LHCN-M2 (cell line): ENCODE results near the gene PRF1. TPM values are rescaled to one million over a fixed set of nuclear protein-coding genes. Genes with fewer than 3 reads are reported as not detected.
"Not testable (repeated sequence)": the region's sequence is repeated elsewhere in the genome, so short reads cannot be mapped to it uniquely, and the experiment has no call there.

Experiments
- DNase-seq: peaks from one replicate; pipeline ENCODE4 v3.0.0-alpha.2; 2012; ENCODE audit warnings: low read depth
- total RNA-seq: library from RNA; depleted of rRNA; stranded (reverse); fragments of >200 nt; gene quantifications from 2 replicates; pipeline ENCODE4 v1.2.3, GENCODE V29; 2014

The PRF1 gene
- total RNA-seq, 1 experiment from 2014 or later = not detected

DNA sequence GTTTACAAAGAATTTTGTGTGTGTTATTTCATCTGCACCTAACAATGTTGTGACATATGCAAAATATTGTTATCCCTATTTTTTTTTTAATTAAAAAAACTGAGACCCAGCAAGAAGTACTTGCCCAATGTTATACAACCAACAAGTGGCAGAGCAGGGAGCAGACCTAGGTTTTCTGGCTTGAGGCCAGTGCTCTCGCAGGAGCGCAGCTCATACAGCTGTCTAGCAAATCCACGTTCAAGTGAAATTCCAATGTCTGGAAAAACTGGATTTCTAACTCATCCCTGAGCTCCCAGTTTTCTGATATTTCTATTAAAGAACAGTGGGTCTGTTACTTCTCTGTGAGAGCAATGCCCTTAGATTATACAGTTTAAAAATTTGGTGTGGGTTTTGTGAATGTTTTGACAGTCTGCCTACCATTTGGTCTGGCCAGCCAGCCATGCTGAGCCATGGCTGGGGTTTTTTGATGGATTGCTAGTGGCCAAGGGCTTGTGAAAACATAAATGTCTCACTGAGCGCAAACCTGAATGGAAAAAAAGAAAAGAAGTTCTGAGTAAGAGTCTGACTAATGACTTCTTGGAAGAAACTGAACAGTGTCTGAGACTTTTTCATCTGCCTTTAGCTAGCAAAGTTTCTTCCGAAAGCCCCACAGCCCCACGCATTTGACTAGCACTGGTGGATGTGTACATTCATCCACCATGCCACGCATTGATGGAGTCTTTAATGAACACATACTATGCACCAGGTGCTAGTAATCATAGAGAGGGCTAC, 15.4 kb upstream of the PRF1 start:
- peak; percentile 71 for DNase-seq

DNA sequence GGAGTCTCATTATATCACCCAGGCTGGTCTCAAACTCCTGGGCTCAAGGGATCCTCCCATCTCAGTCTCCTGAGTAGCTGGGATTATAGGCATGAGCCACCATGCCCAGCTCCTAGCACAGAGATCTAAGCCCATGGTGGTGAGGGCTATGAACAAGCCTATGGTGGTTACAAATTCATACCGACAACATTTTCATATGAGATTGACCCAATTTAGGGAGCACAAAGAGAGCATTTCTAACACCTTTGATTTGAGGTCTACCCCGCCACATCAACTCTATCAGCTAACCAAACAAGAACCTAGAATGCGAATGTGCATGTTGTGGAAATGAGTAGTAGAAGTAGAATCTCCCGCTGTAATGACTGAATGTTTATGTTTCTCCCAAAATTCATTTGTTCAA, 14.2 kb upstream of the PRF1 start:
- no peak for DNase-seq

DNA sequence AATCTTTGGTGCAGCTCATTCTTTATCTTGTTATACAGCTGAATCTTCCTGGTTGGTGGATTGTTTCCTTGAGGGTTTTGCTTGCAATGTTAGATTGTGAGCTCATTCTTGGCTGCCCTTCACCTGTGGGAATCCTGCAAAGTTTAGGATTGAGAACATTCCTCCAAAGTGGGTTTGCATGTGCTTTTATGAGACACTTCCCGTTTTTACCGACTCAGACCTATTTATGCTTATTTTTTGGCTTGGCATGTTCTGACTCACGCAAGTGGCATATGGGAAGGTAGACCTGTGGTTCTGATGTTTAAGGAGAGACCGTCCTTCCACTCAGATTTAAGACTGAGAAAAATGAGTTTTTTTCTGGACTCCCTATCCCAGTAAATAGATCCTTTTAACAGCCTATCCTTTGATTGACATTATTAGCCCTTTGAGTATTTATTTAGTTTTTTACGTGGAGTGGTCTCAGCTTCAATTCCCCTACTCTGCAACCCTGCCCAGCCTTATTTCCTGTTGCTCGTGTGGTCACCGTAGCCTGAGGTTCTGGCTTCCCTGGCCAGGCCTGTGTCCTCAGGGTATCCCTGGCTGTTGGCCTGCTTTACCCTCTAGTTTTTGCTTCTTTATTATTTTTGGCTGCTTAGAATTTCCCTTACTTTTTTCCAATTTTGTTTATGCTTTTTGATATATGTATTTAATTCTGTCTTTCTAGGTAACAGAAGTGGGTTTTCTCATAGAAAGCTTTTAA, 13.4 kb upstream of the PRF1 start:
- DNase-seq = no peak

DNA sequence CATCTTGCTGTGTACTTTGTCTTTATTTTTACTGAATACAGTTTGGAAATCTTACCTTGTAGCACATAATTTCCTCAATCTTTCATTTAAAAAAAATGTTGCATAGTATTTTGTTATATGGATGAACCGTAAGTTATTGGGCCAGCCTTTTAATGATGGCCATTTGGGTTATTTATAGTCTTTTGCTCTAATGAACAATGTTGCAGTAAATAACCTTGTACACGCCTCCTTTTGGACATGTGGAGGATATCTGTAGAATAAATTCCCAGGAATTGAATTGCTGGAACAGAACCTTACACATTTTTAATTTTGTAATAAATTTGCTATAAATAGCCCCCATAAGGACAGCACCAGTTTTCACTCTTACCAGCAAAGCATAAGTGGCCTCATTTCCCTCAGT, 12.7 kb upstream of the PRF1 start:
- DNase-seq = no peak

DNA sequence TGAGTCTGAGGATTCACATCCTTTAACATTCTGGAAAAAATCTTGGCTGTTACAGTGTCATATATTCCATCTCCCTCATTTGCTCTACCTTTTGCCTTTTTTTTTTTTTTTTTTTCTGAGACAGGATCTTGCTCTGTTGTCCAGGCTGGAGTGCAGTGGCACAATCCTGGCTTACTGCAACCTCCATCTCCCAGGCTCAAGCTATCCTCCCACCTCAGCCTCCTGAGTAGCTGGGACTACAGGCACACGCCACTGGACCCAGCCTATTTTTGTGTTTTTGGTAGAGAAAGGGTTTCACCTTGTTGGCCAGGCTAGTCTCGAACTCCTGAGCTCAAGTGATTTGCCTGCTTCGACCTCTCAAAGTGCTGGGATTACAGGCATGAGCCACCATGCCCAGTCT, 11.8 kb upstream of the PRF1 start:
- not testable (repeated sequence) for DNase-seq

DNA sequence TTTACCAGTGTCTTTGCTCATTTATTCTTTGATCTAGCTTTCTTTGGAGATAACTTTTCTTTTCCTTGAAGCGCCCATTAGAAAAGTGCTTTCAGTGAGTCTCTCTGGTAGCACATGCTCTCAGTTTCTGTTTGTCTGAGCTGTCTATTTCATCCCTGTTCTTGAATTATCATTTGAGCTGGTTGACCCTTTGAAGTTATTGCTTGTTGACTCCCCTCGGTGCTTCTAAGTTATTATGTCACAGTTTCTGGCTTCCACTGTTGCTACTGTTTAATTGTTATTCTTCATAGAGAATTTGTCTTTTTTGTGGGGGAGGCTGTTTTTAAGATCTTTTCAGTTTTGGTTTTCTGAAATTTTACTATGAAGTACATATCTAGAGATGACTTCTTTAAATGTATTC, 11.4 kb upstream of the PRF1 start:
- no peak for DNase-seq

DNA sequence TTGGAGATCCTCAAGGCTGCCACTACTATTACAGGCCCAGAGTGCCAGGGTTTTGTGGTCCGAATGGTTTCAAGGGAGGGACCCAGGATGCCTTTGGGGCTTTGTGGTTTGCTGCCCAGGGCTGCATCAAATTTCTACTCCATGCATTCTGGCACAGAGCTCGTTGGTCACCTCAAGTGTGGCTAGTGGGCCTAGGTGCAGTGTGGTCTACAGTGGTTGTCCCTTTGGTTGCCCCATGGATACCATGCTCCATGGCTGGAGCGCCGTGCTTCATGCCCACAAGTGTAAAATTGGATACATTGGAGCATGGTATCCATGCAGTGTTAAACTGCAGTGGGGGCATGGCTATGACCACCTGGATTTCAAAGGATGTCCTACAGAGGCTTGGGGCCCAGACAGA, 5.4 kb upstream of the PRF1 start:
- DNase-seq = no peak

DNA sequence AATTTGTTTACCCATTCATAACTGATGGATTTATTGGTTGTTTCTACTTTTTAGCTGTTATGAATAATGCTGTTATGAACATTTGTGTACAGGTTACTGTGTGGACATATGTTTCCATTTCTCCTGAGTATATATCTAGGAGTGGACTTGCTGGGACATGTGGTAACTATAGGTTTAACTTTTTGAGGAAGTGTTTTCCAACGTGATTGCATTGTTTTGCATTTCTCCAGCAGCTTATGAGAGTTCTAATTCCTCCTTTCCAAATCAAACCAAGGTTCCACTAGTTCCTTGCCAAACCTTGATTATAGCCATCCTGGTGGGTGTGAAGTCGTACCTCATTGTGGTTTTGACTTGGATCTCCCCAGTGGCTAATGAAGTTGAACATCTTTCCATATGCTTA, 2.6 kb upstream of the PRF1 start:
- DNase-seq = no peak

DNA sequence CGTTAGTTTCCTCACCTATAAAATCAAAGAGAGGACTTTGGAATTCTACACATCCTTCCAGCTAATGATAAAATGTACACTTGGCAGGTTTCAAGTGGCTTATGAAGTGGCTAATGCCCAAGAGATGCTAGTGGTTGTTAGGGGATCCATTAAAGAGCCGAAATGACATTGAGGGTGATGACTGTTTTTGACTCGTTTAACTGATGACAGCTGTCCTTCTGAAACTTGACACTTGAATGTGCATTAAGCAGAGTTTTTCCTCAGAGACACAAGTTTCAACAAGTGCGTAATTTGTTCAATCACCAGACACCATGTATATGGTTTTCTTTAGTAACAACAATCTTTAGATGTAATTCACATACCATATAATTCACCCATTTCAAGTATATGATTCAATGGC, 1.6 kb upstream of the PRF1 start:
- DNase-seq = no peak

DNA sequence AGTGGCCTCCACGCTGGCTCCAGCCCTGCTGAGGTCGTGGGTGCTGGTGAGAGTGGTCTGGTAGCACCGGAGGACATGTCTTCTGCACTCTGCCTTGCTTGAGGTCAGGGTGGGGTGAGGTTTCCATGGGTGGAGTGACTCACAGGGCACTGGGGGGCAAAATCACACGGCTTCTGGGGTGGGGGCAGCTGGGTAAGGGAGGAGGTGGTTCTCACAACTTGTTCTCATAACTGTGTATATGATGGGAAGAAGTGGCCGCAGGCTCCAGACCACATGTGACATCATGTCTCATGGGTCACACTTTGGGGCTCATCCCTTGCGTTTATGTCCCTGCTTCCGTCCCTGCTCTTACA, 884 bp upstream of the PRF1 start:
- no peak for DNase-seq

DNA sequence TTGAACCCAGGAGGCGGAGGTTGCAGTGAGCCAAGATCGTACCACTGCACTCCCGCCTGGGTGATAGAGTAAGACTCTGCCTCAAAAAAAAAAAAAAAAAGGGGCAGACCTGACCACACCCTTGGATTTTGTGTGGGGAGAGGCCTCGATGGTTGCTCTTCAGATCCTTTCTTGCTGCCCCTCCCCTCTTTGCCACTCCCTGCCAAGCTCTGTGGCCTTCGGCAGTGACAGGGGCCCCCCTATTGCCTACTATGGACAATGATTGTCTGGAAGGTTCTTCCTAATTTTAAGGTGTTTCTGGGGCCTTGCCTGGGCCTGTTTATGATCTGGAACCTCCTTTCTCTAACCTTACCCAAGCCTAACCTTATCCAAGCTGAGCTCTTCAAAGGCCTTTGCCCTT, 795 bp downstream of the PRF1 start:
- DNase-seq = no peak

DNA sequence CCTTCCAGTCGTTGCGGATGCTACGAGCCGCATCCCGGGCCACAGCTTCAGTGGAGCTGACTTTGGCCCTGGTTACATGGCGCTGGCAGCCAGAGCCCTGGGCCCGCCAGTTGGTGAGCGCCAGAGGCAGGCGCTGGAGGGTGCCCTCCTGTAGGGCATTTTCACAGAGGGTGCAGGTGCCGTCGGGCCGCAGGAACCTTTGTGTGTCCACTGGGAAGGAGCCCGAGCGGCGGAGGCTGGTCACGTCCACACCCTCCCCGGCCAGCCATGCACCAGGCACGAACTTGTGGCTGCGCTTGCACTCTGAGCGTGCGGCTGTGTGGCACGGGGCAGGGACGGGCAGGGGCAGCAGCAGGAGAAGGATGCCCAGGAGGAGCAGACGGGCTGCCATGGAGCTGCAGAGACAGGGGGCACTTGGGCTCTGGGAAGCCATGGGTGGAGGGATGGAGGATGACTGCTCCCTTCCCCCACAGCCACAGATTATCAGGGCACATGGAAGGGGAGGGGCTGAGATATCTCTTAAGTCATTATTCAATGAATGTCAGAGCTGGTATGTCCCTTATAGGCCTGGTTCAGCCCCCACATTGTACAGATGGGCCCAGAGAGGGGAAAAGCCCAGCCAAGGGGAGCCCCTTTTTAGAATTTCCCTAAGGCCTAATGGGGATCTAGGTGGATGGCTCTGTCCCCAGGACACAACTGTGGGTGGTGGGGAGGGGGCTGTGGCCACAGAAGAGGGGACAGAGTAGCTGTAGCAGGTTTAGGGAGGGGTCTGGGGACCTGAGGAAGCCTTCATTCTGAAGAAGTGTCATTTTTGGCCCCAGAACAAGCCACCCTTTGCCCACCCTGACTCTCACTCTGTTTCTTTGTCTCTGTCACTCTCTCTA, 1.8 kb downstream of the PRF1 start:
- no peak for DNase-seq

DNA sequence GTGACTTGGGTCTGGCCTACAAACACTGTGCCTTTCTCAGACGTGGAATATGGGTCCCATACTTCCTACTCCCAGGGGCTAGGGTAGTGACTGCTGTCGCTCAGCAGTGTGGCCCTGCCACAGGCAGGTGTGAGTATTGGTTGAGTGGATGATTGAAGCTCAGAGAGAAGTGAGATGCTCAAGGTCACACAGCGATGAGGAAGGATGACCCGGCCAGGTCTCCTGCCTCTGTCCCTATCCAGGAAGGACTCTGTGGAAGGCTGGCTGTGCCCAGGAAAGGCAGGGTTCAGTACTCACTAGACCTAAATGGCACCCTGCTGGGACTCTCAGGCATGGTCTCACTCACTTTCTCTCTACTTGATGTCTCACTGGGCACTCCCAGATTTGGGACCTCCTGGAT, 2.8 kb downstream of the PRF1 start:
- no peak for DNase-seq

DNA sequence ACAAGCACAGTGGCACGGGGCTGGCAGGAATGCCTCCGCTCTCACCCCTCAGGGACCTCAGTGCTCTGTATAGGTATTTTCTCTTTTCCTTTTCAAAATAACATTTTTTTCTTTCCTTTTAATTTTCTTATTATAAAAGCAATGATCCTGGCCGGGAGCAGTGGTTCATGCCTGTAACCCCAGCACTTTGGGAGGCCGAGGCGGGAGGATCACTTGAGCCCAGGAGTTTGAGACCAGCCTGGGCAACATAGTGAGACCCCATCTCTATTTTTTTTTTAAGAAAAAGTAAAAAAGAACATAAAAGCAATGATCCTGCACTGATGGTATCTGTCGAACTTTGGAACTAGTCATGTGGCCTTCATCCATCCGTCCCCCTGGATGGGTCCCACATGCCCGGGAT, 3.2 kb downstream of the PRF1 start:
- DNase-seq = no peak

DNA sequence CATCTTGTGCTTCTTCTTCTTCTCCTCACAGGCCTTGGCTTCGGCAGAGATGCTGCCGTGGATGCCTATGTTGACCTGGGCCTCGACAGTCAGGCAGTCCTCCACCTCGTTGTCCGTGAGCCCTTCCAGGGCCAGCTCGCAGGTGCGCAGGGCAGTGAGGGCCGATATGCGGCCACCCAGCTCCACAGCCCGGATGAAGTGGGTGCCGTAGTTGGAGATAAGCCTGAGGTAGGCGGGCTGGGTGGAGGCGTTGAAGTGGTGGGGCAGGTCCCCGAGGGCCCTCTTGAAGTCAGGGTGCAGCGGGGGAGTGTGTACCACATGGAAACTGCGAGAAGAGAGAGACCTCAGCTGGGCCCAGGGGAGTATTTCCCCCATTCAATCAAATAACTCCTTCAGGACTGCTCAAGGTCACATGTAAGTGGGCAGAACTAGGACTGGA, 3.7 kb downstream of the PRF1 start:
- DNase-seq = no peak

DNA sequence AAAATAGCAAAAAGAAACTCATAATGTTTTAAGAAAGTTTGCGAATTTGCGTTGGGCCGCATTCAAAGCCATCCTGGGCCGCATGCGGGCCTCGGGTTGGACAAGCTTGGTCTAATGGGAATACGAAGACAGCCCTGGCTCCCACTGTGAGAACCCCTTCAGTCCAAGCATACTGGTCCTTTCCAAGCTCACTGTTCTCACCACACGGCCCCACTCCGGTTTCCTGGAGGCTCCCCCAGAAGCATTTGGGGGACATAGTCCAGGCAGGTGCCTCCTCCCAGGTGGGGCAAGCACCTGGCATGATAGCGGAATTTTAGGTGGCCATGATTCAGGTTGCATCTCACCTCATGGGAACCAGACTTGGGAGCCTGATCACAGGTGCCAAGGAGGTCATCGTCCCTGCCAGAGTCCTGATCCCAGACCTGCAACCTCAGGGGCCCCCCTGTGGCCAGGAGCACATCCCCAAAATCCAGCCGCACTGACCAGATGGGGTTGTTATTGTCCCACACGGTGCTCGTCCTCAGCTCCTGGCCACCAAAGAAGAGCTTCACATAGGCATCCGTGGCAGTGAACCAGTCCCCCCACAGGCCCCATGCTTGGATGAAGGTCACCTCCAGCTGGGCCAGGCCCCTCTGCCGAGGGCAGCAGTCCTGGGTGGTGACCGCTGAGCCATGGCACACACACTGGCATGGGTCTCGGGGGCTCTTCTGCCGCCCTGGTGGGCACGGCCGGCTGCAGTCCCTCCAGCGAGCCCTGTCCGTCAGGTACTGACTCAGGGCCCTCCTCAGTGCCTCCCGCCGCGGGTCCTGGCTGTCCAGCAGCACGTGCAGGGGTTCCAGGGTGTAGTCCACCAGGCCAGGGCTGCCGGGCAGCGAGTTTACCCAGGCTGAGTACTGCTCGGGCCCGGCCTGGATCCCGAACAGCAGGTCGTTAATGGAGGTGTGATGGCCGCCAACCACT, 4.4 kb downstream of the PRF1 start:
- DNase-seq = no peak

DNA sequence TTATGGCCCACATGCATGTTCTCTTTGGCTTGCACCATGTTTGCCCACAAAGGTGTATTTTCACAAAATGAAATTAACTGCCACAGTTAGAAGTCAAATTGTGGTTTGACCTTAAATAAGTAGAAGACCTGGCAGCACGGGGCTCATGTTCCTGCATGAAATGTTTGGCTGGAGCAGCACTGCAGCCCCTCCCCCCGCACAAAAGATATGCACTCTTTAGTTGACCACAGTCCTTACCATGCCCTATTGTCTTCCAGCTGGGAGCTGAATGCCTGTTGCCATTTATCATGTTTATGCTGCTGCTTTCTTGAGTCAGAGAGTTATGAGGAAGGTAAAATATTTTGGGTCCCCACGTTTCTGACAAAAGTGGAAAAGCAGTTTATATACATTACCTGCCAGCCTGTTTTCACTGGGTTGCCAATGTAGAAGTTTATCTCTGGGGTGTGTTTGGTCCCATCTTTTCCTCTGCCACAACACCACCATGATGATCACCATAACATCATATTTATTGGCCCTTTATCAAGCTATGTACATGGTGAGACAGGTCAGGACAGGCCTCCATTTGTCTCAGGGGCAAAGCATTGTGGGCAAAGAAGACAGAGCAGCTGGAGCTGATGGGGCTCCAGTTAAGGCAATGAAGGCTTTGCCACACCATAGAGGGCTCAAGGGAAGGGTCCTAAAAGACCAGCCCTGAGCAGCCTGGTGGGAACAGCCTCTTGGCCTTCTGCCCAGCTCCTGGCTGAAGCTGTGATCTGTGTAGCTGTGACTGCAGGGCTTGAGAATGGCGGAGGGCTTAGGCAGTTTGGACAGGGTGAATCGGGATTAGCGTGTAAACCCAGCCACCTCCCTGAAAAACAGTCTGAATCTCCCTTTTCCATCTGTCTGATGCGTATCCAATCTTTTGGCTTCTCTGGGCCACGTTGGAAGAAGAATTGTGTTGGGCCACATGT, 5.4 kb downstream of the PRF1 start:
- no peak for DNase-seq

DNA sequence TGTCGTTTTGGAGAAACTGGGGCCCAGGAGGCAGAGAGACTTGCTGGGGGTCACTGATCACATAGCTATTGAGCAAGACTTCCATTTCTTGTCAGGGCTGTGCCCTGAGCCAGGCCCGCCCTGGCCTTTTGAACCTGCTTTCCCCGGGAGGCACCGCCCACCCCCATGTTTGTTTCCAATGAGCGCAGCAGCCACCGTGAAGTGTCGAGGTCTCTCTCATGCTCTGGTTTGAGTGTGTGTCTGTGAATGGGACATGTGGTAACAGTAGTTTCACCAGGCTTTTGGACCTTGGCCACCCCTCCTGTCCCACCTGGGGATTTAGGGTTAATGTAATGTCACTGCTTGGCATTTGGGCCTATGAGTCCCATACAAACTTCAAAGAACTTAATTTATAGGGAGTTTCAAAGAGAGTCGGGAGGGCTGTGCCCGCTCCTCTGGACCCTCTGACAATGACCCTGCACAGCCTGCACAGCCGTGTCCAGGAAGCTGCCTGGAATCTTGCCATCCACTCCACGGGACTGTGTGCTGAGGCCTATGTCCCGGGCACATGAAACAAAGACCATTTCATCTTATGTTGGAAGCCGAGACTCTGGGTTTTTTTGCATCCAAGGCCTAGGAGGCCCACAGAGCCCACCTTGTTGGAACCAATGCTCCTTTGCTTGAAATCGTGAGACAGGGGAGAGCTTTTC, 6.3 kb downstream of the PRF1 start:
- DNase-seq = no peak

DNA sequence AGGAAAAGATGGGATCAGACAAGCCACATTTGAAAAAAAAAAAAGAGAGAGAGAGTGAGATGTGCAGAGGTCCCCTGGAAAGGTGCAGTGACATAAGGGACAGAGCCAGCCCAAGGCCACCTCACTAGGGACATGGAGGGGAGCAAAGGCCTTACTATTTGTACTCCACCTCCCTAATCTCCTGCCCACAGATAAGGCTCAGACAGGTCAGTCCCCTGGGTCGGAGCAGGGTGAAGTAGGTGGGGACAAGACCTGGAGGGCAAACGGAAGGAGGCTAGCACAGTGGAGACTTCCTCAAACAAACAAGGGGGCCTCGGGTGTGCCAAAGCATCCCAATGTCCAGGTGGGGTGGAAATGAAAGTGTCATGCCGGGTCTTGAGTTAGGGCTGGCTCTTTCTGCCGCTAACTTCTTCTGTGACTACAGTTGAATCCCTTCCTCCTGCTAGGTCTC, 7.0 kb downstream of the PRF1 start:
- no peak for DNase-seq
